HepG2 (cell line): ENCODE measurements around the gene GNG7. TPM values are rescaled to one million over a fixed set of nuclear protein-coding genes. Genes with fewer than 3 reads are reported as not detected.
A peak's percentile ranks its signal among the peaks of the same experiment; 100 is the strongest.

Experiments
- GATAD2A ChIP-seq: IDR thresholded peaks from 2 replicates; pipeline ENCODE4 v1.6.1; 2016
- MIXL1 ChIP-seq: IDR thresholded peaks from 2 replicates; pipeline ENCODE4 v1.6.1; 2016
- NR2C2 ChIP-seq: sonication (generic); formaldehyde crosslinking; IDR thresholded peaks from 2 replicates; pipeline ENCODE4 v1.4.0; 2020; ENCODE audit warnings: missing genetic modification reagents, mild to moderate bottlenecking, moderate library complexity, borderline replicate concordance
- NR3C1 ChIP-seq: sonication (generic); formaldehyde crosslinking; IDR thresholded peaks from 2 replicates; pipeline ENCODE4 v1.4.0; 2020; ENCODE audit warnings: missing genetic modification reagents
- POGZ ChIP-seq: sonication (generic); formaldehyde crosslinking; IDR thresholded peaks from 2 replicates; pipeline ENCODE4 v1.4.0; 2020; ENCODE audit warnings: mild to moderate bottlenecking, missing genetic modification reagents
- RFXAP ChIP-seq: sonication (generic); formaldehyde crosslinking; IDR thresholded peaks from 2 replicates; pipeline ENCODE4 v1.4.0; 2020; ENCODE audit warnings: missing genetic modification reagents, borderline replicate concordance
- RXRB ChIP-seq: IDR thresholded peaks from 2 replicates; pipeline ENCODE4 v1.6.1; 2016; ENCODE audit warnings: borderline replicate concordance, missing genetic modification reagents, missing compliant biosample characterization
- SIN3A ChIP-seq: IDR thresholded peaks from 2 replicates; pipeline ENCODE4 v1.6.1; 2011; ENCODE audit warnings: low read depth, mild to moderate bottlenecking, control low read depth, low read length, borderline replicate concordance
- TBL1XR1 ChIP-seq: fragments of 150-350 bp; IDR thresholded peaks from 2 replicates; pipeline ENCODE4 v1.6.1; 2014; ENCODE audit warnings: borderline replicate concordance, low read length; ENCODE audit not compliant: partially characterized antibody
- TOPORS ChIP-seq: sonication (generic); formaldehyde crosslinking; IDR thresholded peaks from 2 replicates; pipeline ENCODE4 v1.8.0; 2023; ENCODE audit warnings: mild to moderate bottlenecking, missing genetic modification reagents
- TSC22D2 ChIP-seq: sonication (generic); formaldehyde crosslinking; IDR thresholded peaks from 2 replicates; pipeline ENCODE4 v1.5.1; 2020; ENCODE audit warnings: missing genetic modification reagents, mild to moderate bottlenecking, borderline replicate concordance
- ZMAT3 ChIP-seq: sonication (generic); formaldehyde crosslinking; conservative IDR thresholded peaks from 2 replicates; pipeline ENCODE4 v1.7.0; 2021; ENCODE audit warnings: missing genetic modification reagents
- ZNF121 ChIP-seq: sonication (generic); formaldehyde crosslinking; IDR thresholded peaks from 2 replicates; pipeline ENCODE4 v1.5.0; 2020; ENCODE audit warnings: mild to moderate bottlenecking, missing genetic modification reagents
- ZNF251 ChIP-seq: sonication (generic); formaldehyde crosslinking; IDR thresholded peaks from 2 replicates; pipeline ENCODE4 v1.9.0; 2021; ENCODE audit warnings: mild to moderate bottlenecking, missing genetic modification reagents
- ZNF460 ChIP-seq: sonication (generic); formaldehyde crosslinking; IDR thresholded peaks from 2 replicates; pipeline ENCODE4 v1.5.1; 2020; ENCODE audit warnings: missing genetic modification reagents, mild to moderate bottlenecking, borderline replicate concordance
- ZNF644 ChIP-seq: IDR thresholded peaks from 2 replicates; pipeline ENCODE4 v1.6.1; 2016; ENCODE audit warnings: low read depth
- ZNF713 ChIP-seq: sonication (generic); formaldehyde crosslinking; IDR thresholded peaks from 2 replicates; pipeline ENCODE4 v1.4.0; 2020; ENCODE audit warnings: mild to moderate bottlenecking, missing genetic modification reagents
- ZSCAN31 ChIP-seq: sonication (generic); formaldehyde crosslinking; IDR thresholded peaks from 2 replicates; pipeline ENCODE4 v1.5.0; 2020; ENCODE audit warnings: low read depth, mild to moderate bottlenecking, missing genetic modification reagents
- polyA plus RNA-seq, 8 experiments: library from polyadenylated mRNA; depleted of rRNA in 3 of 8; stranded (reverse) in 7 of 8; unstranded in 1 of 8; fragments of >200 nt; fragmentation: Illumina TruSeq in 4 of 8; extraction: Trizol in 4 of 8; gene quantifications; 2 replicates each; pipeline versions ENCODE4 v1.2.1 to v1.2.3, GENCODE V29; 2011 to 2016; ENCODE audit warnings: low read depth in 4 of 8, missing spikeins in 1 of 8, mixed read lengths in 1 of 8; ENCODE audit not compliant: insufficient read depth in 1 of 8
- total RNA-seq, 5 experiments: library from RNA; depleted of rRNA; stranded (reverse); fragments of >200 nt; fragmentation: Illumina TruSeq; extraction: Trizol; gene quantifications; 2 replicates each; pipeline ENCODE4 v1.2.3, GENCODE V29; 2016; ENCODE audit warnings: low read depth in 1 of 5
- TF ChIP-seq, protein P1 (sequence below): sonication (generic); formaldehyde crosslinking; IDR thresholded peaks from 2 replicates; pipeline ENCODE4 v1.8.0; 2022; ENCODE audit warnings: missing genetic modification reagents, mild to moderate bottlenecking, moderate library complexity, borderline replicate concordance
- TF ChIP-seq, protein P2 (sequence below): sonication (generic); IDR thresholded peaks from 2 replicates; pipeline ENCODE4 v1.6.1; 2016; ENCODE audit warnings: low read depth, borderline replicate concordance
- TF ChIP-seq, protein P3 (sequence below): sonication (generic); formaldehyde crosslinking; IDR thresholded peaks from 2 replicates; pipeline ENCODE4 v1.5.0; 2020; ENCODE audit warnings: mild to moderate bottlenecking, missing genetic modification reagents

The GNG7 gene
- total and polyA plus RNA-seq, 2 of the 13 experiments (the other 11 are each of a cell fraction or from before 2014, with no cell fraction given): 1.4 to 3.3 TPM

DNA sequence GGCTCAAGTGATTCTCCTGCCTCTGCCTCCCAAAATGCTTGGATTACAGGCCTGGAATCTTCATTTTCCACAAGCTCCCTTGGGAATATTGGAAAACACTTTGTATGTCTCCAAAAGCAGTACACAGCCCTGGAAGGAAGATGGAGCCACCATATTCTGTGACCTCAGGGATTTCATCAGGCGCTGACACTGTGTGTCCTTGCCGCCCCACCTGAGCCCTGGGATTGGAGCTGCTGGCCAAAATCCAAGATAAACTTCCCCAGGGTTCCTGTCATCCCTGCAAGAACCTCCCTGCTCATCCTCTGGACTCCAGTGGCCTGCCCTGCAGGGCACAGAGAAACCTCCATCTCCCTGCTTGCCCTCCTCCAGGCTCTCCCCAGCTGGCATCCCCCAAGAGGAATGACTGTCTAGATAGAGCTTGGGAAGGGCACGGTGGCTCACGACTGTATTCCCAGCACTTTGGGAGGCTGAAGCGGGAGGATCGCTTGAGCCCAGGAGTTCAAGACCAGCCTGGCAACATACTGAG lies 1.3 kb upstream of the GNG7 start (continued):
- no peak for TF ChIP-seq TOPORS
- TF ChIP-seq MIXL1 (CRISPR knock-in tag): no peak
- no peak for TF ChIP-seq SIN3A
- no peak for TF ChIP-seq RXRB (CRISPR knock-in tag)
- TF ChIP-seq GATAD2A (CRISPR knock-in tag): peak; percentile 43; the same call in 1 of the 2 replicates
- peak; percentile 77 for TF ChIP-seq ZNF121
- TF ChIP-seq ZNF713 (CRISPR knock-in tag): no peak
- no peak for TF ChIP-seq NR3C1 (CRISPR knock-in tag)
- TF ChIP-seq RFXAP (CRISPR knock-in tag): no peak
- TF ChIP-seq ZMAT3 (CRISPR knock-in tag): no peak
- TF ChIP-seq ZNF460 (CRISPR knock-in tag): no peak
- TF ChIP-seq, protein P1, sequence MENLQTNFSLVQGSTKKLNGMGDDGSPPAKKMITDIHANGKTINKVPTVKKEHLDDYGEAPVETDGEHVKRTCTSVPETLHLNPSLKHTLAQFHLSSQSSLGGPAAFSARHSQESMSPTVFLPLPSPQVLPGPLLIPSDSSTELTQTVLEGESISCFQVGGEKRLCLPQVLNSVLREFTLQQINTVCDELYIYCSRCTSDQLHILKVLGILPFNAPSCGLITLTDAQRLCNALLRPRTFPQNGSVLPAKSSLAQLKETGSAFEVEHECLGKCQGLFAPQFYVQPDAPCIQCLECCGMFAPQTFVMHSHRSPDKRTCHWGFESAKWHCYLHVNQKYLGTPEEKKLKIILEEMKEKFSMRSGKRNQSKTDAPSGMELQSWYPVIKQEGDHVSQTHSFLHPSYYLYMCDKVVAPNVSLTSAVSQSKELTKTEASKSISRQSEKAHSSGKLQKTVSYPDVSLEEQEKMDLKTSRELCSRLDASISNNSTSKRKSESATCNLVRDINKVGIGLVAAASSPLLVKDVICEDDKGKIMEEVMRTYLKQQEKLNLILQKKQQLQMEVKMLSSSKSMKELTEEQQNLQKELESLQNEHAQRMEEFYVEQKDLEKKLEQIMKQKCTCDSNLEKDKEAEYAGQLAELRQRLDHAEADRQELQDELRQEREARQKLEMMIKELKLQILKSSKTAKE: no peak
- TF ChIP-seq NR2C2 (CRISPR knock-in tag): 0 out of 2 replicates have a peak, but pooled peaks have one; percentile 19
- no peak for TF ChIP-seq POGZ (CRISPR knock-in tag)
- no peak for TF ChIP-seq TSC22D2 (CRISPR knock-in tag)
- TF ChIP-seq, protein P2, sequence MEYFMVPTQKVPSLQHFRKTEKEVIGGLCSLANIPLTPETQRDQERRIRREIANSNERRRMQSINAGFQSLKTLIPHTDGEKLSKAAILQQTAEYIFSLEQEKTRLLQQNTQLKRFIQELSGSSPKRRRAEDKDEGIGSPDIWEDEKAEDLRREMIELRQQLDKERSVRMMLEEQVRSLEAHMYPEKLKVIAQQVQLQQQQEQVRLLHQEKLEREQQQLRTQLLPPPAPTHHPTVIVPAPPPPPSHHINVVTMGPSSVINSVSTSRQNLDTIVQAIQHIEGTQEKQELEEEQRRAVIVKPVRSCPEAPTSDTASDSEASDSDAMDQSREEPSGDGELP: 0 out of 2 replicates have a peak, but pooled peaks have one; percentile 12
- TF ChIP-seq TBL1XR1: no peak
- TF ChIP-seq ZSCAN31 (CRISPR knock-in tag): no peak
- TF ChIP-seq, protein P3, sequence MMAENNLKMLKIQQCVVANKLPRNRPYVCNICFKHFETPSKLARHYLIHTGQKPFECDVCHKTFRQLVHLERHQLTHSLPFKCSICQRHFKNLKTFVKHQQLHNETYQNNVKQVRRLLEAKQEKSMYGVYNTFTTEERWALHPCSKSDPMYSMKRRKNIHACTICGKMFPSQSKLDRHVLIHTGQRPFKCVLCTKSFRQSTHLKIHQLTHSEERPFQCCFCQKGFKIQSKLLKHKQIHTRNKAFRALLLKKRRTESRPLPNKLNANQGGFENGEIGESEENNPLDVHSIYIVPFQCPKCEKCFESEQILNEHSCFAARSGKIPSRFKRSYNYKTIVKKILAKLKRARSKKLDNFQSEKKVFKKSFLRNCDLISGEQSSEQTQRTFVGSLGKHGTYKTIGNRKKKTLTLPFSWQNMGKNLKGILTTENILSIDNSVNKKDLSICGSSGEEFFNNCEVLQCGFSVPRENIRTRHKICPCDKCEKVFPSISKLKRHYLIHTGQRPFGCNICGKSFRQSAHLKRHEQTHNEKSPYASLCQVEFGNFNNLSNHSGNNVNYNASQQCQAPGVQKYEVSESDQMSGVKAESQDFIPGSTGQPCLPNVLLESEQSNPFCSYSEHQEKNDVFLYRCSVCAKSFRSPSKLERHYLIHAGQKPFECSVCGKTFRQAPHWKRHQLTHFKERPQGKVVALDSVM (CRISPR knock-in tag): peak; percentile 81
- TF ChIP-seq ZNF644 (CRISPR knock-in tag): 0 out of 2 replicates have a peak, but pooled peaks have one; percentile 48
- no peak for TF ChIP-seq ZNF251
